Progenitor cell of endocrine pancreas (in vitro differentiated cells): Measurements from ENCODE around the gene HMCN2. TPM values are rescaled to one million over a fixed set of nuclear protein-coding genes. Genes with fewer than 3 reads are reported as not detected.

Source experiments
- DNase-seq: peaks from one replicate; pipeline ENCODE4 v3.0.0; 2021; ENCODE audit warnings: low spot score; ENCODE audit not compliant: unreplicated experiment
- H3K27ac Mint-ChIP-seq: 2 replicates; pipeline ENCODE4 v1.8.0; 2021; ENCODE audit warnings: mild to moderate bottlenecking, moderate library complexity, mixed read lengths
- H3K27me3 Mint-ChIP-seq: 2 replicates; pipeline ENCODE4 v1.8.0; 2021; ENCODE audit warnings: mixed read lengths
- H3K36me3 Mint-ChIP-seq: 2 replicates; pipeline ENCODE4 v1.8.0; 2022; ENCODE audit warnings: mixed read lengths; ENCODE audit not compliant: insufficient read depth
- H3K4me1 Mint-ChIP-seq: 2 replicates; pipeline ENCODE4 v1.8.0; 2021; ENCODE audit warnings: low read depth, mixed read lengths
- H3K4me3 Mint-ChIP-seq: 2 replicates; pipeline ENCODE4 v1.8.0; 2021; ENCODE audit warnings: low read depth, mild to moderate bottlenecking, moderate library complexity, mixed read lengths
- H3K9me3 Mint-ChIP-seq: 2 replicates; pipeline ENCODE4 v1.8.0; 2021; ENCODE audit warnings: low read depth, mixed read lengths
- total RNA-seq: library from RNA; stranded (reverse); gene quantifications from 2 replicates; pipeline ENCODE4 v1.2.1, GENCODE V29; 2021
- TF ChIP-seq, protein P1 (sequence below): fragments of 200-600 bp; sonication (generic); IDR thresholded peaks from one replicate; pipeline ENCODE4 v1.5.0; 2021; ENCODE audit warnings: antibody characterized with exemption, mild to moderate bottlenecking; ENCODE audit not compliant: unreplicated experiment

Gene HMCN2
- total RNA-seq, 1 donor from 2014 or later = 0.26 TPM

DNA sequence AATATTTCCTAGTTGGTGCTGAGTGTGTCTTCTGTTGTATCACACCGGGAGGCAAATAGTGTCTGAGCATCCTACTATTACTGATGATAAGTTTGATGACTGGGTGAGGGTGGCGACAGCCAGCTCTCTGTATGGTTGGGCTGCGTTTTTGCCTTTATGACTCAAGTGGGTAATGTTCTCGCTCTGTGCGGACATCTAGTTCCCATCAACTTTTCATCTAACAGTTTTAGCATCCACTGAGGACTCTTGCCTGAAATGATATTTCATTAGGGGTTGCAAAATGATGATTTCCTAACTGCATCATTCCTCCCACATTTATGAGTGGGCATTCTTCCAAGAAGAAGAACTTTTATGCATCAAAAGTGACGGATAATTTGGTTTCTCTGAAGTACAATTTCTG lies 26.5 kb downstream of the HMCN2 start:
- H3K27me3 Mint-ChIP-seq = peaks cover 62% of the 10 kb centered on the region
- peaks cover 5% of the 10 kb centered on the region for H3K4me1 Mint-ChIP-seq
- H3K36me3 Mint-ChIP-seq = no peaks in the 10 kb centered on the region
- TF ChIP-seq, protein P1, sequence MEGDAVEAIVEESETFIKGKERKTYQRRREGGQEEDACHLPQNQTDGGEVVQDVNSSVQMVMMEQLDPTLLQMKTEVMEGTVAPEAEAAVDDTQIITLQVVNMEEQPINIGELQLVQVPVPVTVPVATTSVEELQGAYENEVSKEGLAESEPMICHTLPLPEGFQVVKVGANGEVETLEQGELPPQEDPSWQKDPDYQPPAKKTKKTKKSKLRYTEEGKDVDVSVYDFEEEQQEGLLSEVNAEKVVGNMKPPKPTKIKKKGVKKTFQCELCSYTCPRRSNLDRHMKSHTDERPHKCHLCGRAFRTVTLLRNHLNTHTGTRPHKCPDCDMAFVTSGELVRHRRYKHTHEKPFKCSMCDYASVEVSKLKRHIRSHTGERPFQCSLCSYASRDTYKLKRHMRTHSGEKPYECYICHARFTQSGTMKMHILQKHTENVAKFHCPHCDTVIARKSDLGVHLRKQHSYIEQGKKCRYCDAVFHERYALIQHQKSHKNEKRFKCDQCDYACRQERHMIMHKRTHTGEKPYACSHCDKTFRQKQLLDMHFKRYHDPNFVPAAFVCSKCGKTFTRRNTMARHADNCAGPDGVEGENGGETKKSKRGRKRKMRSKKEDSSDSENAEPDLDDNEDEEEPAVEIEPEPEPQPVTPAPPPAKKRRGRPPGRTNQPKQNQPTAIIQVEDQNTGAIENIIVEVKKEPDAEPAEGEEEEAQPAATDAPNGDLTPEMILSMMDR = no peak
- H3K27ac Mint-ChIP-seq = no peak overlapping the region
- no peaks in the 10 kb centered on the region for H3K9me3 Mint-ChIP-seq
- DNase-seq = no peak
- no peak overlapping the region for H3K4me3 Mint-ChIP-seq

DNA sequence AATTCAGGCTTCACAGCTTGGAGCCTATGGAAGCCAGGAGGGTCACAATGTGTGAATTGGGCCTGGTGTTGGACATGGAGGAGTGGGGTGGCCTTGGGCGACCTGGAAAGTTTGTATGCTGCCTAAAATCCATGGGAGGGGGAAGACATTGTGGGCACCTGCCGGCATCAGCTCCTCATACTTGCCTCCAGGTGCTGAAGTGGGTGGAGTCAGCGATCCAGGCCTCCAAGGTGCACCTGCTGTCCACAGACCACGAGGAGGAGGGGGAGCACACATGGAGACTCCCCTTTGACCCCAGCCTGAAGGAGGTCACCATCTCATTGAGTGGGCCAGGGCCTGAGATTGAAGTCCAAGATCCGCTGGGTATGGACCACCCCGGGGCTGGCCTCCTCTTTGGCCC lies 29.1 kb downstream of the HMCN2 start:
- TF ChIP-seq, protein P1 = no peak
- DNase-seq = no peak
- Mint-ChIP-seq H3K27ac (no peak overlapping the region), H3K4me3 (no peak overlapping the region), H3K4me1 (peaks cover 7% of the 10 kb centered on the region), H3K36me3 (no peaks in the 10 kb centered on the region), H3K9me3 (no peaks in the 10 kb centered on the region), H3K27me3 (peaks cover 49% of the 10 kb centered on the region)

GRCh38 chr9:130295431-130295830 lies 29.9 kb downstream of the HMCN2 start:
- H3K27ac Mint-ChIP-seq = no peak overlapping the region
- TF ChIP-seq, protein P1 = no peak
- no peak overlapping the region for H3K4me3 Mint-ChIP-seq
- peaks cover 47% of the 10 kb centered on the region for H3K27me3 Mint-ChIP-seq
- no peaks in the 10 kb centered on the region for H3K9me3 Mint-ChIP-seq
- peaks cover 7% of the 10 kb centered on the region for H3K4me1 Mint-ChIP-seq
- no peak for DNase-seq
- H3K36me3 Mint-ChIP-seq = no peaks in the 10 kb centered on the region

DNA sequence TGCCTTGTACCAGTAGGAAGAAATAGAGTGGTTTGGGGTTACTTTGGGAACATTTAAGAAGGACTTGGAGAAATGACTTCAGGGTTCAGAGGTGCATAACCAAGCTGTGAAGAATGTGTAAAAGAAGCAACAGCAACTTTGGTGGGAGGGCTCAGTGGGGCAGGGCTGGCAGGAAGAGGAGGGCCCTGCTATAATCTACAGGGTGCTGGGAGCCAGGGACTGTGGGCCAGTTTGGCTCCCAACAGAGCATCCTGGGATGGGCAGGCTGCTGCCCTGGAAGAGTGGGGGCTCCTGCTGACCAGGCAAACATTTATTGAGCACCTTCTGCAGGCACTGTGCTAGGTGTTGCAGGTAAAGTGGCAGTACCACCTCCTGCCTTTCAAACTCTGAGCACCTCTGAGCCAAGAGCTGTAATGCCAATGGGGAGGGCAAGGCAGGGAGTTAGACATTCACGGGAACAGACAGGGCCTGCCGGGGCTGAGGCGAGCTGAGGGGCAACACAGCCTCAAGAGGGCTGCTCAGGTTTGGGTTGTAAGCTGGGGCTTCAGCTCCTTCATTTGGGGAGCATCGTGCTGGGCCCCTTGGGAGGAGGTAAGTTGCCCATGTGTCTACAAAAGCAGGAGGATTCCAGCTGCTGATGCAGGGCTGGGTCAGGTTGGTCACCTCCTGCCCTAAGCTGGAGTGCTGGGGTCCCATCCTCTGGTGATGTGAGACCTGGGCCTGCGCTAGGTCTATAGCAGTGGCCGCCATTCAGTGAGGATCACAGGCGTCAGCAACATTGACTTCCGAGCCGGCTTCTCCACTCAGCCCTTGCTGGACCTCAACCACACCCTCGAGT lies 30.6 kb downstream of the HMCN2 start:
- TF ChIP-seq, protein P1 = no peak
- Mint-ChIP-seq H3K4me1 (peaks cover 7% of the 10 kb centered on the region), H3K27ac (no peak overlapping the region), H3K4me3 (no peak overlapping the region), H3K9me3 (no peaks in the 10 kb centered on the region), H3K36me3 (no peaks in the 10 kb centered on the region), H3K27me3 (peaks cover 46% of the 10 kb centered on the region)
- no peak for DNase-seq

- H3K9me3 Mint-ChIP-seq = no peaks in the 10 kb centered on the region
- TF ChIP-seq, protein P1 = no peak
- peaks cover 7% of the 10 kb centered on the region for H3K4me1 Mint-ChIP-seq
- H3K27me3 Mint-ChIP-seq = peaks cover 44% of the 10 kb centered on the region
- no peak for DNase-seq
- no peaks in the 10 kb centered on the region for H3K36me3 Mint-ChIP-seq
- H3K27ac Mint-ChIP-seq = no peak overlapping the region
- no peak overlapping the region for H3K4me3 Mint-ChIP-seq
Measured at GRCh38 chr9:130296783-130297055, 31.2 kb downstream of the HMCN2 start.
